AG04449 (cell line): Measurements from ENCODE around the gene HDAC4.
"Not testable (repeated sequence)": the region's sequence is repeated elsewhere in the genome, so short reads cannot be mapped to it uniquely, and the experiment has no call there.

Source experiments
- CTCF ChIA-PET: fragments of 350-600 bp; formaldehyde crosslinking; extraction: SDS; loops from one replicate; lab custom pipeline; 2021; ENCODE audit warnings: antibody characterized with exemption; lab: Yijun Ruan, JAX
- POLR2A ChIA-PET: fragments of 400-600, 350-600 bp; formaldehyde crosslinking; extraction: SDS; loops from one replicate; lab custom pipeline; 2020; ENCODE audit warnings: antibody characterized with exemption, inconsistent platforms; lab: Yijun Ruan, JAX
- DNase-seq: peaks from one replicate; pipeline ENCODE4 v3.0.0-alpha.2; 2010; ENCODE audit warnings: low read depth, low spot score
- H3K4me3 ChIP-seq: 2 replicates; pipeline ENCODE4 v1.5.1; 2011; ENCODE audit warnings: low read depth, mild to moderate bottlenecking, control low read depth, low read length
- CTCF ChIP-seq: IDR thresholded peaks from one replicate; pipeline ENCODE4 v1.5.1; 2011; ENCODE audit warnings: mild to moderate bottlenecking, moderate library complexity, low read length, control low read depth, inconsistent platforms; ENCODE audit not compliant: insufficient read depth; ENCODE audit errors: missing control alignments

HDAC4 gene

GRCh38 chr2:239042046-239042445 is 358.8 kb downstream of the HDAC4 start:
- TF ChIP-seq CTCF: no peak
- POLR2A ChIA-PET: no interaction called here
- H3K4me3 ChIP-seq: no peak overlapping the region
- CTCF ChIA-PET: interaction anchor here (2.2 kb wide), 1 partner anchor 950 kb away, joined by 5 read pairs; no protein-coding TSS in a partner anchor
- DNase-seq: no peak

GRCh38 chr2:239041062-239041461 is 359.8 kb downstream of the HDAC4 start:
- DNase-seq: no peak
- TF ChIP-seq CTCF: no peak
- no peak overlapping the region for H3K4me3 ChIP-seq
- ChIA-PET POLR2A (no interaction called here), CTCF (interaction anchor here (1.1 to 2.2 kb wide), 2 partner anchors 9 to 951 kb away, joined by 3 to 5 read pairs; no protein-coding TSS in a partner anchor)

GRCh38 chr2:239040152-239040761 is 360.6 kb downstream of the HDAC4 start:
- DNase-seq: no peak
- CTCF ChIA-PET: interaction anchor here (0.9 to 2.2 kb wide), 4 partner anchors 9 to 951 kb away, joined by 3 to 7 read pairs (median 4); no protein-coding TSS in a partner anchor
- POLR2A ChIA-PET: no interaction called here
- TF ChIP-seq CTCF: no peak
- no peak overlapping the region for H3K4me3 ChIP-seq

GRCh38 chr2:239039479-239039861 is 361.4 kb downstream of the HDAC4 start:
- ChIA-PET CTCF (interaction anchor here (0.9 to 1.1 kb wide), 2 partner anchors 63 to 67 kb away, joined by 3 to 7 read pairs; no protein-coding TSS in a partner anchor), POLR2A (no interaction called here)
- no peak overlapping the region for H3K4me3 ChIP-seq
- DNase-seq: no peak
- TF ChIP-seq CTCF: no peak

GRCh38 chr2:239038773-239039478 is 361.9 kb downstream of the HDAC4 start:
- ChIA-PET POLR2A (no interaction called here), CTCF (interaction anchor here (1.1 kb wide), 1 partner anchor 68 kb away, joined by 7 read pairs; no protein-coding TSS in a partner anchor)
- DNase-seq: no peak
- TF ChIP-seq CTCF: no peak
- no peak overlapping the region for H3K4me3 ChIP-seq

- DNase-seq, POLR2A ChIA-PET: not testable (repeated sequence)
These were observed 362.5 kb downstream of the HDAC4 start for GRCh38 chr2:239038284-239038683.

More at GRCh38 chr2:239038284-239038683, 362.5 kb downstream of the HDAC4 start:
- H3K4me3 ChIP-seq, CTCF ChIA-PET: not testable (repeated sequence)
